OCI-LY1 (cell line): ENCODE results near the gene CAV1.

Experiments
- H2AFZ ChIP-seq: fragments of 200-600 bp; sonication (generic), shearing (Covaris generic); 2 replicates; pipeline ENCODE4 v1.6.0; 2014; ENCODE audit warnings: antibody characterized with exemption, mild to moderate bottlenecking, low read length
- H3F3A ChIP-seq: fragments of 200-600 bp; sonication (generic), shearing (Covaris generic); 2 replicates; pipeline ENCODE4 v1.6.0; 2014; ENCODE audit warnings: mild to moderate bottlenecking, antibody characterized with exemption, low read length, moderate library complexity; ENCODE audit not compliant: insufficient read depth
- H3K27ac ChIP-seq: fragments of 200-600 bp; sonication (generic); 2 replicates; pipeline ENCODE4 v1.5.1; 2014; ENCODE audit warnings: low read length, mixed run types, mild to moderate bottlenecking, low read depth; ENCODE audit not compliant: poor library complexity, severe bottlenecking
- H3K27me3 ChIP-seq: fragments of 200-600 bp; sonication (generic); 2 replicates; pipeline ENCODE4 v1.6.0; 2014; ENCODE audit warnings: antibody characterized with exemption, mild to moderate bottlenecking, low read length, moderate library complexity; ENCODE audit not compliant: insufficient read depth
- H3K36me3 ChIP-seq: fragments of 200-600 bp; sonication (generic); 2 replicates; pipeline ENCODE4 v1.6.1; 2014; ENCODE audit warnings: mild to moderate bottlenecking, antibody characterized with exemption, low read length, moderate library complexity, mixed read lengths; ENCODE audit not compliant: insufficient read depth
- H3K4me1 ChIP-seq: fragments of 200-600 bp; sonication (generic); 2 replicates; pipeline ENCODE4 v1.5.1; 2014; ENCODE audit warnings: mild to moderate bottlenecking, low read length, moderate library complexity; ENCODE audit not compliant: insufficient read depth, severe bottlenecking
- H3K4me2 ChIP-seq: fragments of 200-600 bp; sonication (generic), shearing (Covaris generic); 2 replicates; pipeline ENCODE4 v1.6.1; 2014; ENCODE audit warnings: low read length
- H3K4me3 ChIP-seq: fragments of 200-600 bp; sonication (generic); 2 replicates; pipeline ENCODE4 v1.5.1; 2014; ENCODE audit warnings: low read length, low read depth, mild to moderate bottlenecking, mixed read lengths; ENCODE audit not compliant: poor library complexity, severe bottlenecking
- H3K79me2 ChIP-seq: fragments of 200-600 bp; shearing (Covaris generic); 2 replicates; pipeline ENCODE4 v1.6.1; 2016; ENCODE audit warnings: mixed run types, low read length, mixed read lengths; ENCODE audit not compliant: insufficient read depth
- H3K9ac ChIP-seq: fragments of 200-600 bp; sonication (generic), shearing (Covaris generic); 2 replicates; pipeline ENCODE4 v1.6.1; 2014; ENCODE audit warnings: mild to moderate bottlenecking, low read length, mixed read lengths
- H3K9me2 ChIP-seq: fragments of 200-600 bp; sonication (generic), shearing (Covaris generic); 2 replicates; pipeline ENCODE4 v1.6.1; 2014; ENCODE audit warnings: low read depth, mild to moderate bottlenecking, low read length, mixed read lengths
- H3K9me3 ChIP-seq: fragments of 200-600 bp; shearing (Covaris generic); 2 replicates; pipeline ENCODE4 v1.6.1; 2014; ENCODE audit warnings: low read length, mixed read lengths
- H4K20me1 ChIP-seq: fragments of 200-600 bp; sonication (generic), shearing (Covaris generic); 2 replicates; pipeline ENCODE4 v1.6.0; 2016; ENCODE audit warnings: mild to moderate bottlenecking, low read length; ENCODE audit not compliant: insufficient read depth
- CTCF ChIP-seq: fragments of 200-600 bp; sonication (generic), shearing (Covaris generic); IDR thresholded peaks from 2 replicates; pipeline ENCODE4 v1.5.1; 2017; ENCODE audit warnings: mild to moderate bottlenecking, antibody characterized with exemption, low read length, moderate library complexity, mixed read lengths
- EZH2 ChIP-seq: fragments of 200-600 bp; sonication (generic), shearing (Covaris generic); IDR thresholded peaks from 2 replicates; pipeline ENCODE4 v1.8.0; 2017; ENCODE audit warnings: borderline replicate concordance, mixed run types, mild to moderate bottlenecking, antibody characterized with exemption, low read length, moderate library complexity, mixed read lengths

The CAV1 gene

DNA sequence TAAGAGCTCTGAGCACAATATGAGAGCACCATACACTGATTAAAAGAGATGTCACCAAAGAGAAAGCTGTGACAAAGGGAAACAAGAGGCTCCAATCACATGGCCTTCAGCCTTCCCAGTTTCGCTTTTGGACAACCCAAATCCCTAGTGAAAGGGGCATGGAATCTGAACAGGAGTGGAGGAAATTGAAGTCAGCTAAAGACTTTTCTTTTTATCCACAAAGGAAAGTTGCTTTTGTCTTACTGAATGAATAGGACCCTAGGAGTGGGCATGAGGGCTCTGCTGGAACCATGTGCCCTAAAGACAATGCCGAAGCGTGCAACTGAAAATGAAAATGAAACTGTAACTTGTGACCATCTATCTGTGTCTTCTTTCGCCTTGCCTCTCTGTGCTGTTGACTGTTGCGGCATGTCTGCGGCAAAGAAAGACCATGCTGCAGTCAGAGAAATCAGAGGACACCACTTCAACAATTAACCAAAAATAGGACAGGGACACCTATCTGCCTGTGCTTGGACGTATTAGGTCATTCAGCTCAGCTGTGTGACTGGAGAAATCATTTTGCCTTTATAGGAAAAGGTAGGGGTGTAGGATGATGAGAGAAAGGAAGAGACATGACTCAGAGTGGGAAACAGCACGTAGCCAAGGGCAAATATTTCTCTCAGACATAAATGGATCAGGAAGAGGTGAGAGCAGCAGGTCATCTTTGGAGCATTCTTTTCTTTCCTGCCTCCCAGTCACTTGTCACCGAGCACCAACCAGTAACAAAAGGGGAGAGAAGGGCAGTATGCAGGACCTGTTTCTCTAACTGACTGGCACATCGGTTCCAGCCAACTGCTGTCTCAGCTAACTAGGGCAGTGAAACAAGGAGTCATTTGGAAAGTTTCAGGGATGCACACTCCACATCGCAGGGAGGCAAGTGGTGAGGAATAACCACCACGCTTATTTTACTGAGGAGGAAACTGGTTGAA, 13.0 kb upstream of the CAV1 start:
- H3K4me1 ChIP-seq, result peaks cover 14% of the 10 kb centered on the region
- H3K9me2 ChIP-seq, result no peaks in the 10 kb centered on the region
- H3K27ac ChIP-seq, result no peak overlapping the region
- peak overlapping the region; percentile 45 for H3K9ac ChIP-seq
- H3K27me3 ChIP-seq, result no peaks in the 10 kb centered on the region
- peak overlapping the region; percentile 80 for H3K4me2 ChIP-seq
- no peaks in the 10 kb centered on the region for H3K79me2 ChIP-seq
- peak overlapping the region; percentile 56 for H3K4me3 ChIP-seq
- no peaks in the 10 kb centered on the region for H3K36me3 ChIP-seq
- no peaks in the 10 kb centered on the region for H4K20me1 ChIP-seq
- H2AFZ ChIP-seq, result peak overlapping the region; percentile 72
- TF ChIP-seq CTCF, result no peak
- TF ChIP-seq EZH2, result no peak
- no peaks in the 10 kb centered on the region for H3K9me3 ChIP-seq
- no peaks in the 10 kb centered on the region for H3F3A ChIP-seq

DNA sequence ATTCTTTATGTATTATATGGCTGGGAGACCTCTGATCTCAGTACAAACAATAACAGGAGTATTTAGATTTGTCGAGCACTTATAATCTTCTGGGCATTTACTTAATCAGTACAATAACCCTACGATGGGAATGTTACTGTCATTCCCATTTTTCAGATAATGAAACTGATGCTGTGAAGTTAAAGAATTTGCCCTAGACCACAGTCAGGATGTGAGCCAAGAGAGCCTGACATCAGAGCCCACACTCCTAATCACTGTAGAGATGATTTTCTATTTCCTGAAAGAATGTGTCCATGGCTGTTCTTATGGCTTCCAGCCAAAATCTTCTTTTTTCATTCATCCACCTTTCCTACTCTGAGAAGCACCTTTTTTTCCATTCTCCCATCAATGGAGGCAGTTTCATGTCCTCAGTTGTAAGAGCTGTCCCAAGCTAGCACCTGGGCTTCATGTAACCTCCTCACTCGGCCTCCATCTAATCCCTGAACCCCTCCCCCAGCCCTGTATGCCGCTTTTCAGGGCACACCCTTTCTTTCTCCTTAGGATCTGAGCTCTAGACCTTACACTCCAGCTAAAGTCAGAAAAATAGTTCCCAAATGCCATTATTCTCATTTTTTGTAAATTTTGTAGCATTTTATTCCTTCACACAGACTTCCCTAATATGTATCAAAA, 12.2 kb upstream of the CAV1 start:
- no peaks in the 10 kb centered on the region for H4K20me1 ChIP-seq
- no peaks in the 10 kb centered on the region for H3K27me3 ChIP-seq
- no peak overlapping the region; the same call in 1 of the 2 replicates for H3K9ac ChIP-seq
- no peak for TF ChIP-seq CTCF
- H3K79me2 ChIP-seq, result no peaks in the 10 kb centered on the region
- no peaks in the 10 kb centered on the region for H3K36me3 ChIP-seq
- no peaks in the 10 kb centered on the region for H3K9me3 ChIP-seq
- H3K27ac ChIP-seq, result no peak overlapping the region
- H2AFZ ChIP-seq, result peak overlapping the region; percentile 72
- H3K4me3 ChIP-seq, result peak overlapping the region; percentile 56
- no peaks in the 10 kb centered on the region for H3F3A ChIP-seq
- peaks cover 14% of the 10 kb centered on the region for H3K4me1 ChIP-seq
- H3K9me2 ChIP-seq, result no peaks in the 10 kb centered on the region
- H3K4me2 ChIP-seq, result peak overlapping the region; percentile 80

DNA sequence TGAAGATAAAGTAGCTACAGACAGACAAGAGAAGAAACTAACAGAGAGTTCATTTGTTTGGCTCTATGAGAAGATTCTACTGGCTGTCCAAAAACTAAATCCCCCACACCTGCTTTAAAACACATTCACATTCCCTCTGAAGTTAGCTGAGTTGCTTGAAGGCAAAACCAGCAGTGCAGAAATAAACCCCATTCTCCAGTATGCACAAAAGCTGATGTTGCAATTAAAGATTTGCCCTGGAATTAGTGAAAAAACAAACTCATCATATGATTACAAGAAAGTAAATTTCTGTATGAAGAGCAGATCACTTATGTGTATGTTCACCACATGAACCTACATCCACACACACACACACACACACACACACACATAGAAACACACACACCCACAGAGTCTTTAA, 9.3 kb upstream of the CAV1 start:
- H3K9me3 ChIP-seq, result no peaks in the 10 kb centered on the region
- H3K4me1 ChIP-seq, result peaks cover 14% of the 10 kb centered on the region
- no peak overlapping the region for H3K27ac ChIP-seq

More for the DNA sequence above, 9.3 kb upstream of the CAV1 start:
- TF ChIP-seq EZH2 (no peak), CTCF (no peak)
- no peak overlapping the region for H3K4me2 ChIP-seq
- H3F3A ChIP-seq, result no peaks in the 10 kb centered on the region
- no peak overlapping the region for H3K9ac ChIP-seq
- H3K36me3 ChIP-seq, result no peaks in the 10 kb centered on the region
- H3K4me3 ChIP-seq, result no peak overlapping the region
- no peaks in the 10 kb centered on the region for H3K9me2 ChIP-seq
- no peaks in the 10 kb centered on the region for H3K79me2 ChIP-seq
- H2AFZ ChIP-seq, result no peak overlapping the region
- no peaks in the 10 kb centered on the region for H3K27me3 ChIP-seq
- H4K20me1 ChIP-seq, result no peaks in the 10 kb centered on the region
